Vagina (tissue), 2 donors: ENCODE measurements around the gene FYCO1. TPM values are rescaled to one million over a fixed set of nuclear protein-coding genes. Genes with fewer than 3 reads are reported as not detected.
A peak's percentile ranks its signal among the peaks of the same experiment; 100 is the strongest.

Source experiments
- DNase-seq, 2 donors: peaks; one replicate each; pipeline ENCODE4 v3.0.0-alpha.2; 2017; ENCODE audit errors: extremely low spot score in 2 of 2
- H3K27ac ChIP-seq: fragments of 200-600 bp; sonication (generic); one replicate; pipeline ENCODE4 v1.5.1; 2019
- H3K27me3 ChIP-seq: fragments of 200-600 bp; sonication (generic); one replicate; pipeline ENCODE4 v1.5.1; 2019
- H3K36me3 ChIP-seq, 2 donors: fragments of 200-600 bp; sonication (generic); one replicate each; pipeline ENCODE4 v1.5.1; 2017 to 2019
- H3K4me1 ChIP-seq: fragments of 200-600 bp; sonication (generic); one replicate; pipeline ENCODE4 v1.5.1; 2019
- H3K4me3 ChIP-seq, 2 donors: fragments of 200-600 bp; sonication (generic); 1 replicate in 1 of 2; 2 replicates in 1 of 2; pipeline ENCODE4 v1.5.1; 2016 to 2019
- H3K9me3 ChIP-seq: fragments of 200-600 bp; sonication (generic); one replicate; pipeline ENCODE4 v1.5.1; 2019
- POLR2A ChIP-seq, 2 donors: fragments of 450-650 bp; IDR thresholded peaks; one replicate each; pipeline ENCODE4 v1.6.1; 2017; ENCODE audit warnings: antibody characterized with exemption in 2 of 2, mild to moderate bottlenecking in 2 of 2, moderate library complexity in 2 of 2
- POLR2AphosphoS5 ChIP-seq, 2 donors: sonication (generic); formaldehyde crosslinking; IDR thresholded peaks; one replicate each; pipeline ENCODE4 v1.9.0; 2017; ENCODE audit warnings: antibody characterized with exemption in 2 of 2, mild to moderate bottlenecking in 2 of 2, low read depth in 1 of 2; ENCODE audit not compliant: insufficient read depth in 1 of 2
- intact Hi-C: fragments of 100-400 bp; cut with DNase I; formaldehyde crosslinking; loops from one replicate; pipeline ENCODE4 v1.15.1; 2023
- total RNA-seq: library from RNA; depleted of rRNA; stranded (reverse); fragments of >200 nt; gene quantifications from one replicate; pipeline ENCODE4 v1.2.3, GENCODE V29; 2016
- TF ChIP-seq, protein P1 (sequence below), 3 experiments: fragments of 450-650 bp in 2 of 3; fragments of 200-600 bp in 1 of 3; sonication (generic) in 1 of 3; IDR thresholded peaks; one replicate each; pipeline ENCODE4 v1.5.1; 2017 to 2019; ENCODE audit warnings: antibody characterized with exemption in 3 of 3, mild to moderate bottlenecking in 2 of 3, moderate library complexity in 2 of 3

Gene FYCO1
- total RNA-seq, 1 donor from 2014 or later: 45.7 TPM

DNA sequence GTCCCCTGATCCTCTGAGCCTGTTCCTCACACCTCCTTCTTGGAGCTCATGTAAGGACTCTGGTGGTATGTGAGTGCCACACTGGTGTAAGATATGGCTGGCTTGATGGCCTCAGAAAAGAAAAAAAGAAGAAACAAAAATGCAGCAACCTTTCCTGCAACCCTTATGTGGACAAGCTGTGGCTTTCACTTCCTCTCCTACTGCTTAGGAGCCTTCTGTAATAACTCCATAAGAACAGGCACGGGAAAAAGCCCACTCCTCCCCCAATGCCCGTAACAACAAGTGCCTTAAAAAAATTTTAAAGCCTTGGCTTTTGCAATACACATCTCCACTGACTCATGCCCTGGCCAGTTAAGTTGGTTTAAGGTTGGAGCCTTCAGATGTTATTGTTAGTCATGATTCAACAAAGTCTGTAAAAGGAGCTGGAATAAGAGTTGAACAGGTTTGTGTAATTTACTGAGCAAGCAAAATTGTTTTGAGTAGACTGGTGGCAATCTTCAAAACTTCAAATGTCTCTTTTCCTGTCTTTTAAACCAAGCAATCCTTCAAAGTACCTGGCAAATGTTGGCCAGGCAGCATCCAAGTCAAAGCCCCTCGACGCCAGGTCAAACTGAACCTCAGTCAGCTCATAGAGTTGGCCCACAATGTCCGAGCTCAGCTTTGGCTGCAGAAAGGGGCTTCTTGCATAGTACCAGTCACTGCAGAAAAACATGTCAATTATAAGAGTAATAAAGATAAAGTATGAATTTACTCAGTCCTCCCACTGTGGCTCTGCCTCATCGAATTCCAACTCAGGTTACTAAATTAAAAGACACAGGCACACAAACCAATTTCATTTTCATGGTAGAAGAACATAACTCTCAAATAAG lies 22.9 kb downstream of the FYCO1 start:
- no peak for DNase-seq
- intact Hi-C loops: no loop called here
- Histone ChIP-seq H3K36me3 (peaks cover 3 to 47% of the 10 kb centered on the region in 2 donors), H3K4me3 (no peak overlapping the region), H3K27me3 (no peaks in the 10 kb centered on the region), H3K9me3 (no peaks in the 10 kb centered on the region), H3K4me1 (peaks cover 52% of the 10 kb centered on the region), H3K27ac (peak overlapping the region; percentile 66)
- TF ChIP-seq, protein P1, sequence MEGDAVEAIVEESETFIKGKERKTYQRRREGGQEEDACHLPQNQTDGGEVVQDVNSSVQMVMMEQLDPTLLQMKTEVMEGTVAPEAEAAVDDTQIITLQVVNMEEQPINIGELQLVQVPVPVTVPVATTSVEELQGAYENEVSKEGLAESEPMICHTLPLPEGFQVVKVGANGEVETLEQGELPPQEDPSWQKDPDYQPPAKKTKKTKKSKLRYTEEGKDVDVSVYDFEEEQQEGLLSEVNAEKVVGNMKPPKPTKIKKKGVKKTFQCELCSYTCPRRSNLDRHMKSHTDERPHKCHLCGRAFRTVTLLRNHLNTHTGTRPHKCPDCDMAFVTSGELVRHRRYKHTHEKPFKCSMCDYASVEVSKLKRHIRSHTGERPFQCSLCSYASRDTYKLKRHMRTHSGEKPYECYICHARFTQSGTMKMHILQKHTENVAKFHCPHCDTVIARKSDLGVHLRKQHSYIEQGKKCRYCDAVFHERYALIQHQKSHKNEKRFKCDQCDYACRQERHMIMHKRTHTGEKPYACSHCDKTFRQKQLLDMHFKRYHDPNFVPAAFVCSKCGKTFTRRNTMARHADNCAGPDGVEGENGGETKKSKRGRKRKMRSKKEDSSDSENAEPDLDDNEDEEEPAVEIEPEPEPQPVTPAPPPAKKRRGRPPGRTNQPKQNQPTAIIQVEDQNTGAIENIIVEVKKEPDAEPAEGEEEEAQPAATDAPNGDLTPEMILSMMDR (IDR thresholded peaks at IDR 0.05): no peak
- TF ChIP-seq POLR2AphosphoS5 (IDR thresholded peaks at IDR 0.05; ENCODE audit: insufficient read depth in 1 of 2, low read depth in 1 of 2): peak in 1 of 2 donors; percentile 90

DNA sequence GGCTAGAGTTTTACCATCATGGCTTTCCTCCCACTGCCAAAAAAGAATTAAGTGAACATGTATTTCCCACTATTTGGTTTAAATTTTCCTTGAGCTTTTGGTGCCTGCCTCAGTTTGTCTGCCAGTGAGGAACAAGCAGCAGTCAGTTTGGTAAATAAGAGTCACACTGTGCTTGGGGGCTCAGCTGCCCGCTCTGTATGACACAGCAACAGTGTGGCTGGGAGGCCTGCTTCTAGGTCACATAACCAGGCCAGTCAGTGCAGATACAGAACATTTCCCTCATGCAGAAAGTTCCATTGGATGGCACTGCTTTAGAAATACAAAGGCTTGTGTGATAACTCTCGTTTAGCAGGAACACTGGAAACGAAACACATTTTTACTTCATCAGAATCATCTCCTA lies 25.7 kb downstream of the FYCO1 start:
- H3K36me3 ChIP-seq: peaks cover 3 to 62% of the 10 kb centered on the region in 2 donors
- peaks cover 45% of the 10 kb centered on the region for H3K4me1 ChIP-seq
- H3K27me3 ChIP-seq: no peaks in the 10 kb centered on the region
- intact Hi-C loops: no loop called here
- H3K9me3 ChIP-seq: no peaks in the 10 kb centered on the region
- TF ChIP-seq, protein P1 (IDR thresholded peaks at IDR 0.05): no peak
- TF ChIP-seq POLR2A (IDR thresholded peaks at IDR 0.05): no peak
- no peak for TF ChIP-seq POLR2AphosphoS5 (IDR thresholded peaks at IDR 0.05; ENCODE audit: insufficient read depth in 1 of 2, low read depth in 1 of 2)
- H3K27ac ChIP-seq: no peak overlapping the region
- DNase-seq: no peak
- no peak overlapping the region for H3K4me3 ChIP-seq

DNA sequence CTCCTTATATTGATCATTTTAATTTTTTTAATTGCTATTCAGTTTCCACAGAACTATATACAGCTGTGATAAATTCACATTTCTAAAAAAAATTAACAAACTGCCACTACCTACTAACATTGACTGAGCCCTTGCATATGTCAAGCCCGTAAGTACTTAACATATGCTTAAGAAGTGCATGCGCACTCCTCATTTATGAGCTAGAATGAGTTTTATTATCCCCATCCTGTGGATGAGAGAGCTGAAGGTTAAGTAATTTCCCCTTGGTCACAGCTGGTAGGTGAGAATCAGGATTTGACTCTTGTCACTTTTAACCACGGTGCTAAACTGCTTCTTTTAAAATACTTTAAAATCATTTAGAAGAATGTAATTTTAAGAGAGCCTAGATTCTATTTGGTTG lies 26.5 kb downstream of the FYCO1 start:
- no peak for DNase-seq
- H3K9me3 ChIP-seq: no peaks in the 10 kb centered on the region
- H3K36me3 ChIP-seq: peaks cover 3 to 63% of the 10 kb centered on the region in 2 donors
- no peaks in the 10 kb centered on the region for H3K27me3 ChIP-seq
- H3K27ac ChIP-seq: no peak overlapping the region
- peaks cover 42% of the 10 kb centered on the region for H3K4me1 ChIP-seq
- TF ChIP-seq POLR2A (IDR thresholded peaks at IDR 0.05) (no peak), POLR2AphosphoS5 (IDR thresholded peaks at IDR 0.05; ENCODE audit: insufficient read depth in 1 of 2, low read depth in 1 of 2) (no peak)
- TF ChIP-seq, protein P1 (IDR thresholded peaks at IDR 0.05): no peak
- intact Hi-C loops: no loop called here
- H3K4me3 ChIP-seq: no peak overlapping the region

DNA sequence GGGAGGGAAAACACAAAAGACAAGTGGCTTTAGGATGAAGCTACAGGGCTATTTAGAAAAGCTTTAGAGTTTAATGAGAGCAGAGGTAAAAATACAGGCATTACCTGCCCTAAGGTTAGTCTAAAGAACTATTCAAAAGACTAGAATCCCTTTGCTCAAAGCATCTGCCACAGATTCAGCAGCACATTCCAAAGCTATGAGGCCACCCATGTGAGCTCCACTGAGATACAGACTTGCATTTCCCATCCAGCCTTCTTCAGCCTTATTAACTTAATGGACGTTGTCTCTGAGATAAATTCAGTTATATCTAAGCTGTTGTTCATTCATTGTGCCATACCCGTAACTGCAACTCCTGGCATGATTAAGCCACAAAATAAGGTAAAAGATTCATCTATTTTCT lies 26.9 kb downstream of the FYCO1 start:
- Histone ChIP-seq H3K27ac (no peak overlapping the region), H3K4me1 (peaks cover 39% of the 10 kb centered on the region), H3K36me3 (peaks cover 3 to 67% of the 10 kb centered on the region in 2 donors), H3K9me3 (no peaks in the 10 kb centered on the region), H3K4me3 (no peak overlapping the region), H3K27me3 (no peaks in the 10 kb centered on the region)
- TF ChIP-seq, protein P1 (IDR thresholded peaks at IDR 0.05): no peak
- TF ChIP-seq POLR2A (IDR thresholded peaks at IDR 0.05) (no peak), POLR2AphosphoS5 (IDR thresholded peaks at IDR 0.05; ENCODE audit: insufficient read depth in 1 of 2, low read depth in 1 of 2) (no peak)
- intact Hi-C loops: no loop called here
- DNase-seq: no peak

DNA sequence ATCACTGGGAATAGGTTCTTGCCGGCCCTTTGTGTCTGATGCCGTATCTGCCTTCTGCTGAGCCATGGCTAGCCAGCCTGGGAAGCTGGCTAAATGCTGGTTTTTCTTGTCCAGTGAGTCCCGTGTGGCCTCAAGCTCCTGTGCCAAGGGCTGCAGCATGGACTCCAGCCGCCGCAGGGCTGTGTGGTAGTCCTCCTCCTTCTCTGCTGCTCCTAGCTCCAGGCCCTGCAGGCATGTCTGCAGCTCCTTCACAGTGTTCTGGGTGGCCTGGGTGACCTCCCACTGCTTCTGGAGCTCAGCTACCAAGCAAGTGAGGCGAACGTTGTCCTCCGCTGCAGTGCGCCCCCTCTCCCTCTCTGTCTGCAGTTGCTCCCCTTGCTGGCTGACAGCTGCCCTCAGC lies 27.5 kb downstream of the FYCO1 start:
- H3K9me3 ChIP-seq: no peaks in the 10 kb centered on the region
- TF ChIP-seq POLR2AphosphoS5 (IDR thresholded peaks at IDR 0.05; ENCODE audit: insufficient read depth in 1 of 2, low read depth in 1 of 2) (no peak), POLR2A (IDR thresholded peaks at IDR 0.05) (no peak)
- TF ChIP-seq, protein P1 (IDR thresholded peaks at IDR 0.05): no peak
- H3K36me3 ChIP-seq: peaks cover 0 to 69% of the 10 kb centered on the region in 2 donors
- H3K4me3 ChIP-seq: no peak overlapping the region
- peak overlapping the region; percentile 27 for H3K27ac ChIP-seq
- no peaks in the 10 kb centered on the region for H3K27me3 ChIP-seq
- intact Hi-C loops: no loop called here
- no peak for DNase-seq
- H3K4me1 ChIP-seq: peaks cover 34% of the 10 kb centered on the region
